Hindlimb muscle (tissue), 1 donor: ENCODE results near the gene UBE2E2. TPM values are rescaled to one million over a fixed set of nuclear protein-coding genes. Genes with fewer than 3 reads are reported as not detected.

Source experiments
- DNase-seq: peaks from one replicate; pipeline ENCODE4 v3.0.0-alpha.2; 2013
- polyA plus RNA-seq: library from polyadenylated mRNA; unstranded; fragments of 120-200 nt; gene quantifications from one replicate; pipeline ENCODE4 v1.2.1, GENCODE V29; 2013; ENCODE audit not compliant: insufficient read length

UBE2E2 gene
- polyA plus RNA-seq, 1 donor, result 32.0 TPM

DNA sequence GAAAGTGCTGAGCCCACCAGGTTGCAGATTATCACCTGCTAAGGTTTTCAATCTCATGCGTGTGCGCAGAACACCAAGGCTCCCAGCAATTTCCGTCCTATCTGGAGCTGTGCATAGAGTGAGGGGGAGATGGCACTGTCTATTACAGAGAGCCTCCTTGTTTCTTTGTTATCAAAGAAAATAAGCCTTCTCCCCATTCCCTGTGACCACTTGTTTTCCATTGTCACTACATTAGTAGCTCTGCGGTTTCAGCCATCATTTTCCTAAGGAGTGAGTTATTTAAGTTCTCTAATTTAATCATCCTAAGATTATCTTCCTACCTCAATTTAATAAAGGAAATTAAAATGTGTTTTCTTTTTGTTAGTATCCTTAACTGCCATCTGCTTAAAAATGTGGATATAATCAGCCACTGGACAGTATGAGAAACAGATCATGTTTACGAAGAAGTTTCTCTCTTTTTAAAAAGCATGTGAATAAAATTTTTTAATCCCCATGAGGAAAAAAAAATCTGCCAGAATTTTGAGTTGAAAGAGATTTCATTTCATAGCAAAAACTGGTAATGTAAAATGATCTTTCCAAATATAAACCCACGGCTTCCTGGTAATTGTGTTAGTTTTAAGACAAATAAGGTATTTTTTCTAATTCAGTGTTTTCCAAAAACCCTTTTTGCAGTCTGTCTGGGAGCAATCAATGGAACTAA is 430.3 kb downstream of the UBE2E2 start:
- DNase-seq, result no peak

DNA sequence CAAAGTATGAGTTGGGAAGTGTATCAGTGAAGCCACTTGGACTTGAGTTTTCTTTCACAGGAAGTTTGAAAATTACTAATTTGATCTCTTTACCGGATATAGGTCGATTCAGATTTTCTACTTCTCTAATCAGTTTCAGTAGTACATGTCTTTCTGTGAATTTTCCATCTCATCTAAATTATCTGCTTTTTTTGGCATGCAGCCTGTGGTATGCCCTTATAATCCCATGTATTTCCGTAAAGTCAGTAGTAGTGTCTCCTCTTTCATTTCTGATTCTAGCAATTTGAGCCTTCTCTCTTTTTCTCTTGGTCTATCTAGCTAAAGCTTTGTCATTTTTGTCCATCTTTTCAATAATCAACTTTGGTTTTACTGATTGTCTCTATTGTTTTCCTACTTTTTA is 434.2 kb downstream of the UBE2E2 start:
- DNase-seq, result no peak

DNA sequence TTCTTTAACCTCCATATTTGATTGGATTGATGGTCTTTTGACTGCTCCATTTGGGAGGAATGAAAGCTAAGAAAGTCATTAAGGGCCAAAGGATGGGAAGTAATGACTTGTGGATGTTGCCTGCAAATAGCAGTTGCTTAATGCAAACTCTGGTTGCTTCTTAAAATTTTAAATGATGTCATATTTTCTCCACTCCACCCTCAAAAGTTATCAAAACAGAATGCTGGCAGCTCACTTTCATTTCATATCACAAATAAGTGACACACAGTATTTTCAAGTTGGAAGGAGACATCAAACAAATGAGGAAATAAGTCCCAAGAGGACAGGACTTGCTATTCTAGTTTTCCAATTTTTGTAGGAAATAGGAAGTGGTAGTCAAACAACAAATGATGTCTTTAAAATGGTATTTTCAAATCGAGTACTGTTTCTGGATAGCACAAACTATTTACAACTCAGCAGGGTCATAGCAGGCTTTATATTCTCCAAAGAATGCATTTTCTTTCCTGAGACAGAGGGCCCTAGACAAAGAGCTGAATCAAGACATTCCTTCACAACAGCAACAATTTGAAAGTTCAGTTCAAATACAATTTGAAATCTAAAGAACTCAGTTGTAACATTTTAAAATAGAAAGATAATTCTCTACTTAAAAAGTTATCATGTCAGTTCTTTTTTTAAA is 437.5 kb downstream of the UBE2E2 start:
- no peak for DNase-seq
